HepG2 (cell line): Measurements from ENCODE around the gene MAFF. TPM values are rescaled to one million over a fixed set of nuclear protein-coding genes. Genes with fewer than 3 reads are reported as not detected.
A peak's percentile ranks its signal among the peaks of the same experiment; 100 is the strongest.

ENCODE experiments used
- ATAC-seq: fragments of 200-7000 bp; cut with Tn5 transposase; 3 replicates; pipeline ENCODE4 v1.9.1; 2020; ENCODE audit warnings: mild to moderate bottlenecking, moderate library complexity
- BruUV-seq: library from RNA; stranded (reverse); fragments of 400-500 nt; replicated peaks from 2 replicates; lab custom pipeline; 2021; lab: Mats Ljungman, UMichigan
- CTCF ChIA-PET: fragments of 300-600 bp; formaldehyde crosslinking; extraction: SDS; loops from one replicate; lab custom pipeline; 2021; ENCODE audit warnings: low total read pairs, inconsistent platforms, low intra/inter-chr PET ratio; lab: Yijun Ruan, JAX
- POLR2A ChIA-PET: fragments of 350-600 bp; sonication (Branson Sonifier 250); formaldehyde crosslinking; loops from one replicate; lab custom pipeline; 2020; ENCODE audit warnings: antibody characterized with exemption, inconsistent platforms; lab: Yijun Ruan, JAX
- DNase-seq: peaks from one replicate; pipeline ENCODE4 v3.0.0-alpha.2; 2015; ENCODE audit warnings: low spot score
- FAIRE-seq: peaks from 3 replicates; lab custom pipeline; 2011; peaks lifted over from hg19 to GRCh38; lab: Jason Lieb, UNC
- H2AFZ ChIP-seq: one replicate; pipeline ENCODE4 v1.6.1; 2011; ENCODE audit warnings: low read length, inconsistent platforms
- H3K27ac ChIP-seq: fragments of 300-600 bp; 3 replicates; pipeline ENCODE4 v1.8.0; 2011; ENCODE audit warnings: mixed run types, mild to moderate bottlenecking, mixed read lengths, low read length, inconsistent platforms; ENCODE audit not compliant: insufficient read depth; ENCODE audit errors: extremely low read length
- H3K27me3 ChIP-seq, 2 experiments: fragments of 200-600 bp in 1 of 2; 2 replicates in 1 of 2; 3 replicates in 1 of 2; pipeline versions ENCODE4 v1.6.0 to v1.8.0; 2011; ENCODE audit warnings: low read length in 2 of 2, mild to moderate bottlenecking in 2 of 2, moderate library complexity in 2 of 2, inconsistent platforms in 1 of 2; ENCODE audit not compliant: insufficient read depth in 2 of 2, control insufficient read depth in 1 of 2
- H3K36me3 ChIP-seq, 2 experiments: fragments of 200-600 bp in 1 of 2; replicated peaks in 1 of 2; 2 replicates in 1 of 2; 3 replicates in 1 of 2; pipeline versions ENCODE4 v1.5.1 to v1.8.0; 2011; ENCODE audit warnings: low read length in 2 of 2, inconsistent platforms in 1 of 2; ENCODE audit not compliant: insufficient read depth in 2 of 2, control insufficient read depth in 1 of 2
- H3K4me1 ChIP-seq: 2 replicates; pipeline ENCODE4 v1.5.1; 2012; ENCODE audit warnings: low read length, inconsistent platforms; ENCODE audit not compliant: insufficient read depth
- H3K4me2 ChIP-seq: 2 replicates; pipeline ENCODE4 v1.6.0; 2011; ENCODE audit warnings: low read depth, low read length, inconsistent platforms
- H3K4me3 ChIP-seq, 3 experiments: fragments of 200-600 bp in 1 of 3; sonication (generic), shearing (Covaris generic) in 1 of 3; replicated peaks in 1 of 3; 2 replicates each; pipeline ENCODE4 v1.5.1; 2011 to 2016; ENCODE audit warnings: low read length in 3 of 3, inconsistent platforms in 2 of 3, low read depth in 2 of 3, mild to moderate bottlenecking in 2 of 3, control low read depth in 1 of 3, mixed read lengths in 1 of 3; ENCODE audit not compliant: insufficient read depth in 1 of 3
- H3K79me2 ChIP-seq: one replicate; pipeline ENCODE4 v1.6.1; 2011; ENCODE audit warnings: low read length, inconsistent platforms; ENCODE audit not compliant: insufficient read depth
- H3K9ac ChIP-seq: 2 replicates; pipeline ENCODE4 v1.6.0; 2011; ENCODE audit warnings: mild to moderate bottlenecking, low read depth, low read length, inconsistent platforms; ENCODE audit not compliant: insufficient read depth
- H3K9me3 ChIP-seq: 2 replicates; pipeline ENCODE4 v1.5.1; 2012; ENCODE audit warnings: mild to moderate bottlenecking, low read length
- H4K20me1 ChIP-seq: 2 replicates; pipeline ENCODE4 v1.6.0; 2011; ENCODE audit warnings: inconsistent platforms, mild to moderate bottlenecking, low read length, moderate library complexity; ENCODE audit not compliant: insufficient read depth
- AGO2 ChIP-seq: fragments of 200-400 bp; formaldehyde crosslinking; optimal IDR thresholded peaks from 2 replicates; pipeline ENCODE3; 2017; ENCODE audit warnings: mild to moderate bottlenecking, low read depth, low read length, moderate library complexity
- ARHGAP35 ChIP-seq: sonication (generic); formaldehyde crosslinking; IDR thresholded peaks from 2 replicates; pipeline ENCODE4 v1.9.0; 2022; ENCODE audit warnings: mild to moderate bottlenecking, inconsistent platforms, moderate library complexity, missing genetic modification reagents, borderline replicate concordance
- CENPBD1 ChIP-seq: sonication (generic); formaldehyde crosslinking; IDR thresholded peaks from 2 replicates; pipeline ENCODE4 v1.8.0; 2022; ENCODE audit warnings: missing genetic modification reagents, low read depth, mild to moderate bottlenecking, borderline replicate concordance
- GLMP ChIP-seq: sonication (generic); formaldehyde crosslinking; IDR thresholded peaks from 2 replicates; pipeline ENCODE4 v1.9.0; 2021; ENCODE audit warnings: missing genetic modification reagents, mild to moderate bottlenecking, borderline replicate concordance
- IKZF4 ChIP-seq: sonication (generic); formaldehyde crosslinking; IDR thresholded peaks from 2 replicates; pipeline ENCODE4 v1.5.1; 2020; ENCODE audit warnings: borderline replicate concordance, mild to moderate bottlenecking, low read depth, missing genetic modification reagents; ENCODE audit errors: not compliant biosample characterization
- KLF9 ChIP-seq: IDR thresholded peaks from 2 replicates; pipeline ENCODE4 v1.6.1; 2016; ENCODE audit warnings: low read depth
- MEIS2 ChIP-seq: sonication (generic); formaldehyde crosslinking; IDR thresholded peaks from 2 replicates; pipeline ENCODE4 v1.9.0; 2021; ENCODE audit warnings: mild to moderate bottlenecking, missing genetic modification reagents
- NCOA5 ChIP-seq: sonication (generic); formaldehyde crosslinking; IDR thresholded peaks from 2 replicates; pipeline ENCODE4 v1.4.0; 2020; ENCODE audit warnings: missing genetic modification reagents
- NFIB ChIP-seq: sonication (generic); formaldehyde crosslinking; IDR thresholded peaks from 2 replicates; pipeline ENCODE4 v1.9.0; 2021; ENCODE audit warnings: missing genetic modification reagents, mild to moderate bottlenecking, borderline replicate concordance
- PBX3 ChIP-seq: sonication (generic); formaldehyde crosslinking; IDR thresholded peaks from 2 replicates; pipeline ENCODE4 v1.8.1; 2023; ENCODE audit warnings: missing genetic modification reagents, inconsistent platforms, borderline replicate concordance
- POLR2AphosphoS2 ChIP-seq: IDR thresholded peaks from 2 replicates; pipeline ENCODE4 v1.6.1; 2011; ENCODE audit warnings: low read depth, low read length, improper control_type of control experiment
- TP53 ChIP-seq: sonication (generic); formaldehyde crosslinking; conservative IDR thresholded peaks from 2 replicates; pipeline ENCODE4 v1.4.0; 2020; ENCODE audit warnings: missing genetic modification reagents
- ZKSCAN5 ChIP-seq: sonication (generic); formaldehyde crosslinking; IDR thresholded peaks from 2 replicates; pipeline ENCODE4 v1.5.1; 2020; ENCODE audit warnings: mild to moderate bottlenecking, missing genetic modification reagents
- ZMYM2 ChIP-seq: sonication (generic); formaldehyde crosslinking; IDR thresholded peaks from 2 replicates; pipeline ENCODE4 v1.8.0; 2022; ENCODE audit warnings: mild to moderate bottlenecking, missing genetic modification reagents
- ZNF10 ChIP-seq: sonication (generic); formaldehyde crosslinking; IDR thresholded peaks from 2 replicates; pipeline ENCODE4 v1.4.0; 2020; ENCODE audit warnings: mild to moderate bottlenecking, low read depth, missing genetic modification reagents, borderline replicate concordance
- ZNF143 ChIP-seq: sonication (generic); formaldehyde crosslinking; IDR thresholded peaks from 2 replicates; pipeline ENCODE4 v1.4.0; 2020; ENCODE audit warnings: missing genetic modification reagents
- ZNF256 ChIP-seq: sonication (generic); formaldehyde crosslinking; conservative IDR thresholded peaks from 2 replicates; pipeline ENCODE4 v1.4.0; 2020; ENCODE audit warnings: missing genetic modification reagents
- ZNF382 ChIP-seq: sonication (generic); formaldehyde crosslinking; IDR thresholded peaks from 2 replicates; pipeline ENCODE4 v1.5.0; 2020; ENCODE audit warnings: missing genetic modification reagents, mild to moderate bottlenecking, borderline replicate concordance
- ZNF761 ChIP-seq: sonication (generic); formaldehyde crosslinking; conservative IDR thresholded peaks from 2 replicates; pipeline ENCODE4 v1.4.0; 2020; ENCODE audit warnings: mild to moderate bottlenecking, missing genetic modification reagents
- ZNF780A ChIP-seq: sonication (generic); formaldehyde crosslinking; IDR thresholded peaks from 2 replicates; pipeline ENCODE4 v1.8.0; 2022; ENCODE audit warnings: mild to moderate bottlenecking, missing genetic modification reagents, moderate library complexity
- ZSCAN5A ChIP-seq: sonication (generic); formaldehyde crosslinking; IDR thresholded peaks from 2 replicates; pipeline ENCODE4 v1.8.0; 2022; ENCODE audit warnings: mild to moderate bottlenecking, missing genetic modification reagents, borderline replicate concordance
- WGBS: methylation state at CpG from one replicate; pipeline ENCODE4 v1.1.6; 2017; ENCODE audit warnings: low lambda C conversion rate; 5-methylcytosine and 5-hydroxymethylcytosine counted together
- in situ Hi-C: cut with HindIII; loops from 2 replicates; pipeline ENCODE4 v1.10.0; 2017; ENCODE audit warnings: low pct_unique_long_range_greater_than_20kb; ENCODE audit not compliant: extremely low pct_ligation_motif_present
- intact Hi-C: fragments of 100-400 bp; cut with micrococcal nuclease; formaldehyde crosslinking; loops from one replicate; pipeline ENCODE4 v1.10.0; 2022; ENCODE audit not compliant: unreplicated experiment
- polyA plus RNA-seq, 8 experiments: library from polyadenylated mRNA; depleted of rRNA in 3 of 8; stranded (reverse) in 7 of 8; unstranded in 1 of 8; fragments of >200 nt; fragmentation: Illumina TruSeq in 4 of 8; extraction: Trizol in 4 of 8; gene quantifications; 2 replicates each; pipeline versions ENCODE4 v1.2.1 to v1.2.3, GENCODE V29; 2011 to 2016; ENCODE audit warnings: low read depth in 4 of 8, missing spikeins in 1 of 8, mixed read lengths in 1 of 8; ENCODE audit not compliant: insufficient read depth in 1 of 8
- total RNA-seq, 5 experiments: library from RNA; depleted of rRNA; stranded (reverse); fragments of >200 nt; fragmentation: Illumina TruSeq; extraction: Trizol; gene quantifications; 2 replicates each; pipeline ENCODE4 v1.2.3, GENCODE V29; 2016; ENCODE audit warnings: low read depth in 1 of 5

MAFF gene
- total and polyA plus RNA-seq, 2 of the 13 experiments (the other 11 are each of a cell fraction or from before 2014, with no cell fraction given), result 5.4 to 14.3 TPM

GRCh38 chr22:38191731-38192474 is 9.9 kb upstream of the MAFF start:
- in situ Hi-C loops (no loop called here), intact Hi-C loops (no loop called here)
- H3K9me3 ChIP-seq, result no peaks in the 10 kb centered on the region
- peak overlapping the region; percentile 45 for H3K4me2 ChIP-seq
- H3K4me1 ChIP-seq, result peaks cover 73% of the 10 kb centered on the region
- CTCF ChIA-PET, result no interaction called here
- 40% methylated on average over 10 of the region's 10 CpGs for WGBS
- H3K4me3 ChIP-seq, result peak overlapping the region in 1 of 3 experiments; percentile 5; a peak in 3 of 6 replicates
- DNase-seq (no peak), FAIRE-seq (peak; percentile 32), ATAC-seq (peak; percentile 38)
- no peaks in the 10 kb centered on the region for H4K20me1 ChIP-seq
- no peak overlapping the region for H3K9ac ChIP-seq
- H2AFZ ChIP-seq, result no peak overlapping the region
- no peaks in the 10 kb centered on the region for H3K27me3 ChIP-seq
- no TSS peak for BruUV-seq
- H3K36me3 ChIP-seq, result no peaks in the 10 kb centered on the region
- POLR2A ChIA-PET, result interaction anchor here (1.3 to 2.1 kb wide), 4 partner anchors 10 to 27 kb away, joined by 3 to 8 read pairs (median 5); partner anchors contain the start of genes MAFF and PLA2G6
- H3K79me2 ChIP-seq, result no peaks in the 10 kb centered on the region
- H3K27ac ChIP-seq, result peak overlapping the region; percentile 6
- TF ChIP-seq ZNF780A (CRISPR knock-in tag) (no peak), ZNF143 (CRISPR knock-in tag) (peak; percentile 76), NCOA5 (no peak), POLR2AphosphoS2 (no peak), IKZF4 (CRISPR knock-in tag) (no peak), ARHGAP35 (CRISPR knock-in tag) (no peak), ZNF256 (no peak), CENPBD1 (no peak), ZNF10 (no peak), MEIS2 (no peak), ZNF382 (CRISPR knock-in tag) (no peak), PBX3 (CRISPR knock-in tag) (no peak), TP53 (CRISPR knock-in tag) (no peak), ZMYM2 (no peak), ZKSCAN5 (no peak), NFIB (CRISPR knock-in tag) (no peak), GLMP (CRISPR knock-in tag) (no peak), AGO2 (no peak), KLF9 (CRISPR knock-in tag) (no peak), ZSCAN5A (CRISPR knock-in tag) (no peak), ZNF761 (CRISPR knock-in tag) (no peak)
